Activated T-cell treated with anti-CD3 and anti-CD28 coated beads for 48 hours (primary cell): ENCODE data around the gene SCTR.

Source experiments
- DNase-seq: peaks from one replicate; pipeline ENCODE4 v3.0.0-alpha.2; 2020; ENCODE audit warnings: low read depth

The SCTR gene

DNA sequence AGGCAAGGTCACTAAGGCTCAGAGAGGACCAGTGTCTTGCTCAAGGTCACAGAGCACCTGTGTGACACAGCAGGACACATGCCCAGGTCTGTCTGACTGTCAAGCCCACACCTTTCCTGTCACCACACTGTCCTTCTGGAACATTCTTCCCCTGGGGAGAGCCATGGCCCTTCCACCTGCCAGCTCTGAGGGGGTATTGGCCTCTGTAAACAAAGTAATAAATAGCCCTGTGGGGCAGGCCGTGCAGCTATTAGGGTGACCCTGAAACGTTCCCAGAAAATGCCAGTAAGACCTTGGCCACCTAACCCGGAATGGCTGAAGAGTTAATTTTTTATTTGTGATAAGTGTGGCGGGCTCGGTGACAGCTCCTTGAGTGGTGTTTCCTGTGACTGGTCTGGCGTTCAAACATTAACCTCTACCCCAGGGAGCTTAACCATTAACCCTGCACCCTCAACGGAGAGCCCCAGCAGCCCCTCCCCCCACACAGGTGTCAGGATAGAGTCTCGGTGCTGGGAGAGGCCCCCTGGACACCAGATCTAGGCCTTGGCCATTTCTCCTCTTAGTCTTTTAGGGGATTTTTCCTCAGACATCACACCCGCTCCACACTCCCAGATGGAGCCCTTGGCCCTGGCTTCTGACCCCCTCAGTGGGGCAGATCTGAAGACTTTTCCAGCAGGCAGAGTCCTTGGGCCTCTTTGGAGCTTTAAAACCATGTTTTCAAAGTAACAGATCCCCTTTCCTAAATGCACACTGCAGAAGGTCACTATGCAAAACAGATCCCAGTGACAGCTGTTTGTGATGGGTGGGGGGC lies 36.6 kb downstream of the SCTR start:
- no peak for DNase-seq

DNA sequence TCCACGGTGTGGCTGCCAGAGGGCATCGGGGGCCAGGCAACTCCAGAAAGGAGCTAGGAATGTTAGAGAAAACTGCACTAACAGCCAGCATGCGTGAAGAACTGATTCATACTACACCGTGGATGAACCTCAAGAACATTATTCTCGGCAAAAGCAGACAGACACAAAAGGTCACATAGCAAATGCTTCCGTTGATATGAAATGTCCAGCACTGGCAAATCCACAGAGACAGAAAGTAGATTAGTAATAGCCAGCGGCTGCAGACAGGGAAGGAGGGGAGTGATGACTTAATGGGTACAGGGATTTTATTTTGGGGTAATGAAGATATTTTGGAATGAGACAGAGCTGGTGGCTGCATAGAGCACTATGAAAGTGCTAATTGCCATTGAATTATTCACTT lies 37.4 kb downstream of the SCTR start:
- DNase-seq, result no peak

DNA sequence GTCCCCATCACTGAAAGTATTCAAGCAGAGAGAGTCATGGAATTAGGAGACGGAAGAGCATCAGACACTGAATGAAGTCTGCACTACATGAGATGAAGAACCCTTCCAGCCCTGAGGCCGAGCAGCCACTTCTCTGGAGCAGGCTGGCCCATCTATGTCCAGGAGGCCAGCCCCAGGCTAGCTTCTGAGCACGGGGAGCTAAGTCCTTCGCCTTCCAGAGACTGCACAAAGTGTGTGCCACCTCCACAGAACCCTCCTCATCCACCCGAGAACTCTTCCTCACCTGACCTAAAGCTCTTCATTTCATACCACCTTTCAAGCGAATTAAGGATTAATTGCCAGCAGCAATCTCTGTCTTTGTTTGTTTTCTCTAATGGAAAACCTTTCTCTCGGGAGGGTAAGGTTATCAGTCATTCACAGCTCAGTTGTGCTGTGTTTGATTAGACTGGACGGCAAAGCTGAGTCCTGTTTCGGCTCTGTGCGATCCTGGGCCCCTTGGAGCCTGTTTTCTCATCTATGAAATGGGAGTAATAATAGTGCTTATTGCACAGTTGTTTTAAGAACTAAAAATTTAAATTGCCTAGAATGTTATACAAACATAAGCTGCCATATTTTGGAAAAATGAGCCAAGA lies 38.0 kb downstream of the SCTR start:
- no peak for DNase-seq

DNA sequence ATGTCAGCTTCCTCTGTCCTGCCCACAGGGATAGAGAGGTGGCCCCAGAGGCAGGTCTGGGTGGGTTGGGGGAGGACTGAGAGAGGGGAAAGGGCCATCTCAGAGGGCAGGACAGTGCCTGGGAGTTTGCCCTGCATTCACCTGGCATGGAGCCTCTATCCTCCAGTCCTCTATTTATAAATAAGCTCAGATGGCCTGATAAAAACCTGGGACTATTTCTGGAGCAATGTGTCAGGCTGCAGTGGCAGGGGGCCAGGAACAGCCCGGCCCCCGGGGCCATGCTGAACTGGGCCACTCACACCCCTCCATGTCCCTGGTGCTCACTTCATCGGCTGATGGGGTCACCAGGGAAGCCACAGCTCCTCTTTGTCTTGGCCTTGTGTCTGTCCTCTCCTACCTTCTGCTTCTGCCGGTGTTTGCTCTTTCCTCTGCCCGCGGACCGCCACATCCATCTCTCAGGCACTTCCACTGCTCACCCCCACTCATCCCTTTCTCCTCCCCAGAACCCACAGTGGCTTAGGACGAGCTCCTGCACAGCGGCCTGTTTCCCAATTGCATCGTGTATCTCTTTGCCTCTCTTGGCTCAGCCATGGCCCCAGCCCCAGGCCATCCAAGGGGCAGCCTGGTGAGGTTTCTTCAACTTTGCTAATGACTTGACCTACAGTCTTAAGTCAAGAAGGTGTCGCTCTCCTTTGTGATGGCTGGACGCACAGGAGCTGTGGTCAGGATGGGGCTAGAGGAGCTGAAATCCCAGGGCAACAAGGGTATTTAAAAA lies 38.8 kb downstream of the SCTR start:
- DNase-seq, result no peak

DNA sequence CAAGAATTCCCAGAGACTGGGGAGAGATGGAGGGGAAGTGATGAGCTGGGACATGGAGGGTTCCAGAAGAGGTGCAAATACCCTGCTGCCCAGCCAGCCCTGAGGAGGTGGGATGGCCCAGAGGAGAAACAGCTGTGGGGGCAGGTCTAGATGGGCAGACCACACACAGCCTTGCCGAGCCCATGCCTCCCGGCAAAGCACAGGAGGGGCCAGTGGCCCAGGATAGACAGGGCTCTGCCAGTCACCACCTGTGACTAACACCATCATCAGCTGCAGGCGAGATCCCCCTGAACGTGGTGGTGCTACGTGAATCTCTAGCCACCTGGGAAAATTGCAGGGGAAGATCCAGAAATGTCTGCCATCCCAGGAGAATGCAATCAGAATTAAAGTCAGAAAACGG lies 39.4 kb downstream of the SCTR start:
- DNase-seq, result no peak

DNA sequence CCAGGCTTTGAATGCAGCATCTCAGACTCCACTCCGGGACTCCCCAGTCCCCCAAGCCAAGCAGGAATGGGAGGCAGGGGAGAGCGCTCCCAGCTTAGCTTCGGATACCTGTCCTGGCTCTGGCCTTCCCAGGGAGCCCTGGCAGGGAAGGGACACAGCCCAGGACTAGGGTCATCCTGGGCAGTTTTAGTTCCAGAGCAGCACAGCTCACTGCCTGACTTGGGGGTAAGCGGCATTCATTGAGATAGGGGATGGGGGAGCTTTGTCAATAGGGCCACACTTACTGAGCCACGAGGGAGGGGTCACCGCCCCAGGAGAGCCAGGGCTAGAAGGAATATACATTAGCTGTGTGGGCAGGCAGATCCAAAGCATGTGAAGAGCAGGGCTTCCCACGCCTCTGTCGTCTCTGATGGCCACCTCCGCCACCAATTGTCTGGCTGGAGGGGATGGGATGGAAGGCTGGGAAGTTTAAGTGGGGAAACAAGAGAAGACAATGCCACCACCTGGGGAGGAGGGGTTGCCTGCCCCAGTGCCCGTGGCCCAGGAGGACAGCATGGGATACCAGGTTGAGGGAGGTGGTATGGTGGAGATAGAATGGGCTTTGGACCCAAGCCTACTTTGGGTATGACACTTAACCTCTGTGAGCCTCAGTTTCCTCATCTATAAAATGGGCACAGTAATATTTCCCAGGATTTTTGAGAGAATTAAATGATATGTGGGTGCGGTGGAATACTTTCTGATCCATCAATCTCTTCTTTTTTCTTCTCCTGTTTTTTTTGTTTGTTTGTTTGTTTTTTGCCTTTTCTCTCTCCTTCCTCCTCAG lies 40.2 kb downstream of the SCTR start:
- no peak for DNase-seq

DNA sequence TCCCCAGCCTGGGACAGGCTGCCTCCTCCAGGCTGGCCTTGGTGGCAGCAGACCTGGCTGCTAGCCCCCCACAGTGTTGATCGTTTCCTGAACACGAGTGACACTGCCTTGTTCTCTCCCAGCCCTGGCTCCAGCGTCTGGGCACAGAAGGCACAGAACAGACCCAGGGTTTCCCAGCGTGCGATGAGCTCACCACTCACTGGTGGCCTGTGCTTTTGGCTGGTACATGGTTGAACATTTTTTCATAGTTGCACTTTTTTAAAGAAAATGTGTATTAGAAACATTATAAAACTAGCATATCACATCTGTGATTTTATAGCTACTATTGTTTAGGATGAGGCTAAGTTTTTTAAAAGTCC lies 40.9 kb downstream of the SCTR start:
- no peak for DNase-seq

DNA sequence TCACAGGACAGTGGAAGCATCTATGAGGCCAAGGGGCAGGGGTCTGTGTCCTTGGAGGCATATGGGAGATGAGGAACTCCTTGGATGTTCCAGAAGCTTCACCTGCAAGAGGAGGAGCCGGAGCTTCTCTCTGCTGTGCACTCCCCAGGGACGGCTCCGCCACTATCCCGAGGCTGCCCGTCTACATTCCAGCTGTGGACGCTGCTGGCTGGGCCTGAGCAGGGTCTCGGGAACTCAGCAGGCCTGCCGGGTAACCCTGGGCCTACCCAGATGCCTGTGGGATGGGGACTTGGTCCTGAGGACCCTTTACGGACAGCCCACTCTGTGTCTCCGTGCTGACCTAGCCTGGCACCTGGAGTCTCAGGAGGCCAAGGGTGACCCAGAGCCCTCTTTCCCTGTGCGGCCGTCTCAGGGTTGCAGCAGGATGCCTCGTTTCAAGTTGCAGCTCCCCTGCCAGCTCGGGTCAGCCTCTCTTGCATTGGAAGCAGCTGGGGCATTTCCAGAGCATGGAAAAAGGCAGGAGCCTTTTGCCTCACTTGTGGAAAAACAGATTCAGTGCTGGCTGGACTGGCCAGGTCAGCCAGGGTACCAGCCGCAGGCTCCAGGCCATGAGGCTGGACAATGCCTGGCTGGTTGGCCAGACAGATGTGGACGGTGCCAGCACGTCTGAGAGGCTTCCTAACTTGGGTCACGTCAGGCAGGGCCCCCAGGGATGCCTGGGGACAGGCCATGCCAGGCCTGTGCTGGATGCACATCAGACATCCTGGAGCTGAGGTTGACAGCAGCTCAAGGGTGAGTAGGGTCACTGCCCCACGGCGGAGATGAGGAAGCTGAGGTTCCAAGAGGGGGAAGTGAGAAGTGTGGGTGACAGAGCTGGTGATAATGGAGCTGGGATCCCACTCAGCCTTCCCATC lies 41.5 kb downstream of the SCTR start:
- DNase-seq, result no peak

DNA sequence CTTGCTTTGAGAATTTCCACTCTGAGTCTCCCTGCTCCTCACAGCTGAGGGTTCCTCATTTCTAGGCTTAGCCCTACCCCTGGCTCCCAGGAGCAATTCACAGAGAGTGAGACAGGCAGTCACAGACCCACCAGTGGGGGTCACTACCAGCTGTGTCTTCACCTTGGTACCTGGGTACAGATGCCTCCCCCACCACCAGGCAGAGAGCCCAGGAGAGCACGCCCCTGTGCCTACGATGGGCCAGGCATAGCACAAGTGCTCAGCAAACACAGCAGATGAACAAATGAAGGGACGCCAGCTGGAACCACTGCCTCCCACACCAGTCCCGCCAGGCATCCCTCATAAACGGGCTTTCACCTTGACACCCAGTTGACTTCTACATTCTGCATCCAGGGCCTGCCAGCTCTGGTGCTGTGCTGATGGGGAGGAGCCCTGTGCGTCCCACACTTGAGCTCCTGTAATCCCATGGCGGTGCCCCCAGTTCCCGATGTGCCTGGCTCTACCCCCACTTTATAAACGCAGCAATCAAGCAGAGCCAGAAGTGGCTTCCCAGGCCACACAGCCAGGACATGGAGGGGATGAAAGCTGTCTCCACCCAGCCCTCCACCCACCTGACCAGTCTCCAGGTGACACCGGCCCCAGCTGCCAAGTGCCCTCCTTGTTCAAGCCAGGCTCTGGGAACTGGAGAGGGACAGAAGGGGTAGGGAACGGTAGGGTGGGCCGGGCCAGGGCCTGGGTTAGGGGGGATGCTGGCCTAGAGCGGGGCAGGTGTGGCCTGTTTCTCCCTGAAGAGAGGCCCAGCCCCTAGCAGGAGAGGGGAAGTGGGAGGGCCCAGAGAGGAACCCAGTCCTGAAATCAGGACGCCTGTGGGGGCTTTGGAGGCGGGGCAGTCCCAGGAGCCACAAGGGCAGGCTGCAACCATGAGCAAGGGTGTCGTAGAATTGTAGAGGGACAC lies 42.5 kb downstream of the SCTR start:
- no peak for DNase-seq

DNA sequence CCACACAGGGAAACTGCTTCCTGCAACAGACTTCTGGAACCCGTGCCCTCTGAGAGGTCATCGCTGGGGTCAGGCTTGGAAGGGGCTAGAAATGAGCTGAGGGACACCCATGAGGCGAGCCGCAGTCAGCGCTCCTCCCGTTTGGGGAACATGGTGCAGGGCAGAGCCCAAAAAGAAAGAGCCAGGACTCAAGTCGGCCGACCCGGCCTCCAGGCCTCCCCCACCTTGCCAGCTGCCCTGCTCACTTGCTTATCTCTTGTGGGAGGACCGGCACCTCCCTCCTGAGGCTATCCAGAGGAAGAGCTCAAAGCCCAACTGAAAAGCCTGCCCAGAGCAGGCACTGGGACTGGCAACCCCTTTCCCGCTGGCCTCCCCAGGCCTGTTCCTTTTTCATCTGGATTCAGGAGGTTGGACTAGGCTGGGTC lies 43.6 kb downstream of the SCTR start:
- DNase-seq, result no peak

DNA sequence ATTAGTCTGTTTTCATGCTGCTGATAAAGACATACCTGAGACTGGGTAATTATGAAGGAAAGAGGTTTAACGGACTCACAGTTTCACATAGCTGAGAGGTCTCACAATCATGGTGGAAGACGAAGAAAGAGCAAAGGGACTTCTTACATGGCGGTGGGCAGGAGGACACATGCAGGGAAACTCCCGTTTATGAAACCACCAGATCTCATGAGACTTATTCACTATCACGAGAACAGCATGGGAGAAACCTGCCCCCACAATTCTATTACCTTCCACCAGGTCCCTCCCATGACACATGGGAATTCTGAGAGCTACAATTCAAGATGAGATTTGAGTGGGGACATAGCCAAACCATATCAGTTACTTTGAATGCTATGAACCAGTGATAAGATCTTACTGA lies 44.1 kb downstream of the SCTR start:
- no peak for DNase-seq

DNA sequence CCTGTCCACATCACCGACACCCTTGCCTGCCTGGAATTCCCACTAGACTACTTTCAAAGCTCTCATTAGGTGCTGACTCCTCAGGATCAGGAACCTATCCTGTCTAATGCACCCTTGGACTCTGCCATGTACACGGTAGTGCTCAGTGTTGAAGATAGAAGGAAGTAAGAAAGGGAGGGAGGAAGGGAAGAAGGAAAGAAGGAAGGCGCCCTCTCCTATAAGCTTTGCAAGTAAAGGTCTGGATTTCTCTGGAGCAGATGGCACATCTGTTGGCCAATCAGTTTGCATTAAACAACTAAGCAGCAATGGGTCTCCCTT lies 45.3 kb downstream of the SCTR start:
- DNase-seq, result no peak

DNA sequence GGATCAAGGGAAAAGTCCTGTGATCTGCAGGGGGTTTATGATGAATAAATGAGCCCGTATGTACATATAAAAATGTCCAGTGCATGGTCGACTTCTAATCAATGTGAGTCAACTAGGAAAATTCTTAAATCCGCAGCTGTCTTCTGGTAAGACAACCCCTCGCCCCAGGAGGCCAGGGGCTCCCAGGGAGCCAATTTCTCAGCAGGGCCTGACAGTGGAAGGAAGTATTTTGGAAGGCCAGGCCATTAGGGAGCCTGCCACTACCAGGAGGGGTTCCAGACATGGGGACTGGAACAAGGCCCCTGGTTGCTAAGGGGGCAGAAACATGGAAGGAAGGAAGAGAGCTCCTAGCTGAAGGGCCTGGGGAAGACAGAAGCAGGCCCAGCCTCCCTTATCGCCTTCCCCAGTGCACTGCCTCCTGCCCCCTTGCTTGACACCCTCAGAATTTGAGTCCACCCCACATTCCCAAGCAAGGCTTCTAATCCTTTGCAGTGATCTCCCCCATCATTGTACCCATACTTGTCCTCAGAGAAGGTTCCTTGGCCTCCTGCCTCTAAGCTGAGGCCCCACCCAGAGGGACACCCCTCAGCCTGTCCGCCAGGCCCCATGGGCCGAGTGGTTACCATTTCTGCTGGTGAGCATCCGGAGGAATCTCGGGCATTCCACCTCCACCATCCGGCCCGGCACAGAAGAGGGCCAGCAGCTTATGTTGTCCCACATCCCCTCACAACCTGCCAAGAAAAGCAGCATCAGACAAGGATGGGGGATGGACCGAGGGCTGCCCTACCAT lies 45.9 kb downstream of the SCTR start:
- no peak for DNase-seq

DNA sequence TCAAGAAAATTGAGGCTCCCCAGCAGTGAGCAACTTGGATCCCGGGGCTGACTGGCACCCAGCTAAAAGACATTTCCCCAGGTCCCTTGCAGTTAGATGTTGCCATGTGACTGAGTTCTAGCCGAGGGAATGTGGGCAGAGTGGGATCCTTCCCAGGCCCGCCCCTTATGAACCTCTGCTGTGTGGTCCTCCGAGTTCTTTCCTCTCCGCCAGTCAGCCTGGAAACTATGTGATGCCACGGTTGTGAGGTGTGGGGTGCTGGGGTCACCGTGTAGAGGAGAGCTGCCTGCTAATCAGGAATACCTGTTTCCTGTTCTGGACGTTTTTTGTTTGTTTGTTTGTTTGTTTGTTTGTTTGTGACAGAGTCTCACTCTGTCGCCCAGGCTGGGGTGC lies 47.2 kb downstream of the SCTR start:
- DNase-seq, result no peak

DNA sequence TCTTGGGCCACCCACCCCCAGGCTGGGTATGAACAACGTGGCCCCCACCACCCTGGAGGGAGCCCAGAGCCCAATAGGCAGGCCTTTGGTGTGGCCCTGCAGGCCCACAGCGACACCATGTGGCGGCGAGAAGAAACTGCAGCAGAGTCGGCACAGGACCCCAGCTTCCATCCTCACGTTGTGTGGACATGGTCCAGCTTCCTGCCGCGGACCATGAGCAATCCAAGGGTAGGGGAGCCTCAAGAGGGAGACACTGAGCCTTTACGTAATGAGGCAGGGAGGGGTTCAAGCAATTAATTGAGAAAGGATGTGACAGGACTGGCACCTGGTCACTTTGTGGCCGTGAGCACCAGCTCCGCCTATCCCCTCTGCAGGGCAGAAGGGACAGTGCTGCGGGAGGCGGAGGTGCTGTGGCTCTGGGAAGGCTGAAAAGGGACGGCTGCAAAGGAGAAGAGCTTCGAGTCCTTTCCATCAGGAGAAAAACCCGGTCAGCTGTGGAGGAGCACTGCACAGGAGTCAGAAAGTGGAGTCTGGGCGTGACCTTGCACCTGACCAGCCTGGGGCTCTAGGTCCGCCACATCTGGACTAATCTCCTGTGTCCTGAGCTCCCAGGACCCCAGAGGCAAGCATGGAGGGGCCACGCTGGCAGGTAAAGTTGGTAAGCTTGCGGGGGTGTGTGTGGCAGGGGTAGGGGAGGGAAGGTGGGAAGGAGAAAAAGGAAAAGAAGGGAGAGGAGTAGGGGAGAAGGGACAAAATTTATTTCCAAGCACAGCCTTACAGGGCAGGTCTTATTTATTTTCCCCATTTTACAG lies 47.8 kb downstream of the SCTR start:
- DNase-seq, result peak; percentile 31

DNA sequence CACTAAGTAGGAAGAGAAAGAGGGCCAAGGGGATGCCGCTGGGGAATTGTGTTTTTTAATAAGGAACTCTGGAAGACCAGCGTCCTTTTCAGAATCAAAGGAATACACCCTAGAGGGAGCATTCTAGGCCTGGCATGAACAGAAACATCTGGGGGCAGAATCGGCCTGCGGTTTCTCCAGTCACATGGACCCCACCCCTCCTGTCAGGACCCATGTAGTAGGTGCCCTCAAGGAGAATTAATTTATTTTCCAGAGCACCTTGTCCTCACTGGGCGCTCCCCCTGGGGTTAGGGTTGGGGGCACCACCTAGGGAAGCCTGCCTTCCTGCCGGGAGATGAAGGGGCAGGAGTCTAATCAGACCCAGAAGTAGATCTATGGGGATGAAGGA lies 48.4 kb downstream of the SCTR start:
- no peak for DNase-seq

DNA sequence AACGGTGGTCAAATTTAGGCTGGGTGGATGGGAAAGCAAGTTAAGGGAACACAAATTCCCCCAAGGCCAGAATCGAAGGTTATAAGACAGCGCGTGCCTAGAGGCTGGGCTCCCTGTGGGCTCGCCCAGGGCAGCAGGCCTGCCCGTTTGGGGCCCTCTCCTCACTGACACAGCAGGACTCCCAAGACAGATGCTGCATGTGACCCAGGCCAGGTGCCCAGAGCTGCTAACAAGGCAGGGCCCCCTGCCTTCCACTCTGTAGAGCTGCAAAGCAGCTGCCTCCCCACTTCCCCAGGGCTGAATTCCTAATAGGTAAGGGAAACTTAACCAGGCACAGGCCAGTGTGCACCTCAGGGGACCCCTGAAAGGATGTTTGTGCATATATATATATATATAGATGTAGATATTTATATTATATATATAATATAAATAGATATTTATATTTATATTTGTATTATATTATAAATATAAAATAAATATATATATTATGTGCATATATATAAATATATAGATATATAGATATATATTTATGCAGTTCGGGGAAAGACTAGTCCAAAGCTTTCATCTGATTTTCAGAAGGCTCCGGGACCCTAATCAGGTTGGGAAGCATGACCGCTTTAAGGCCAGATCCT lies 48.9 kb downstream of the SCTR start:
- no peak for DNase-seq
